ENCODE measurements around the gene TMEM154.
"Not testable (repeated sequence)": the region's sequence is repeated elsewhere in the genome, so short reads cannot be mapped to it uniquely, and the experiment has no call there.

GRCh38 chr4:152664067-152664378, 15.8 kb downstream of the TMEM154 start:
- not testable (repeated sequence) for TF ChIP-seq CTCF (conservative IDR thresholded peaks at IDR 0.05; ENCODE audit: low read depth, low read length); EZH2 (IDR thresholded peaks at IDR 0.05; ENCODE audit: low read length, unreplicated experiment); EZH2phosphoT487 (IDR thresholded peaks at IDR 0.05; ENCODE audit: borderline replicate concordance, low read length)

Measured in PC-3 (cell line).